ENCODE results near the gene OR1J1. TPM values are rescaled to one million over a fixed set of nuclear protein-coding genes. Genes with fewer than 3 reads are reported as not detected.

The OR1J1 gene
- total and polyA plus RNA-seq, 7 experiments from 2014 or later, result not detected

Other genes starting within 250 kb of the OR1J1 start
- gene LHX6, start 249.0 kb downstream of the OR1J1 start, total RNA-seq, result not detected
- not detected for gene LHX6, start 249.0 kb downstream of the OR1J1 start, polyA plus RNA-seq
- gene RBM18, start 213.1 kb downstream of the OR1J1 start, total RNA-seq, result 10 to 100 TPM; 14.2 to 22.9 (median 15.8) TPM
- 10 to 100 TPM; 18.2 to 26.3 TPM for gene RBM18, start 213.1 kb downstream of the OR1J1 start, polyA plus RNA-seq
- 10 to 100 TPM; 28.1 to 35.8 (median 33.3) TPM for gene MRRF, start 213.0 kb downstream of the OR1J1 start, total RNA-seq
- 10 to 100 TPM; 18.6 to 24.3 TPM for gene MRRF, start 213.0 kb downstream of the OR1J1 start, polyA plus RNA-seq
- 1 to 10 TPM in 2 of 5 experiments, under 1 TPM in 3; 0.41 to 7.0 (median 0.67) TPM for gene PTGS1, start 106.9 kb downstream of the OR1J1 start, total RNA-seq
- under 1 TPM in 1 of 2 donors, not detected in 1; 0.44 TPM for gene PTGS1, start 106.9 kb downstream of the OR1J1 start, polyA plus RNA-seq
- gene OR1J2, start 32.9 kb upstream of the OR1J1 start, total RNA-seq, result under 1 TPM in 2 of 5 experiments, not detected in 3; 0.66 to 0.69 TPM
- not detected for gene OR1J2, start 32.9 kb upstream of the OR1J1 start, polyA plus RNA-seq
- gene OR1J4, start 41.2 kb upstream of the OR1J1 start, total RNA-seq, result under 1 TPM in 1 of 5 experiments, not detected in 4; 0.42 TPM
- gene OR1J4, start 41.2 kb upstream of the OR1J1 start, polyA plus RNA-seq, result not detected
- not detected for gene OR1N1, start 49.4 kb upstream of the OR1J1 start, total RNA-seq
- gene OR1N1, start 49.4 kb upstream of the OR1J1 start, polyA plus RNA-seq, result not detected
- under 1 TPM in 1 of 5 experiments, not detected in 4; 0.85 TPM for gene OR1N2, start 75.2 kb upstream of the OR1J1 start, total RNA-seq
- gene OR1N2, start 75.2 kb upstream of the OR1J1 start, polyA plus RNA-seq, result not detected
- gene OR1L8, start 105.5 kb upstream of the OR1J1 start, total RNA-seq, result under 1 TPM in 1 of 5 experiments, not detected in 4; 0.19 TPM
- not detected for gene OR1L8, start 105.5 kb upstream of the OR1J1 start, polyA plus RNA-seq
- gene OR1Q1, start 136.8 kb upstream of the OR1J1 start, total RNA-seq, result under 1 TPM in 2 of 5 experiments, not detected in 3; 0.42 to 0.69 TPM
- not detected for gene OR1Q1, start 136.8 kb upstream of the OR1J1 start, polyA plus RNA-seq
- gene OR1B1, start 179.7 kb upstream of the OR1J1 start, total RNA-seq, result under 1 TPM in 1 of 5 experiments, not detected in 4; 0.66 TPM
- not detected for gene OR1B1, start 179.7 kb upstream of the OR1J1 start, polyA plus RNA-seq
- gene OR1L1, start 183.8 kb upstream of the OR1J1 start, total RNA-seq, result not detected
- not detected for gene OR1L1, start 183.8 kb upstream of the OR1J1 start, polyA plus RNA-seq
- not detected for gene OR1L3, start 197.2 kb upstream of the OR1J1 start, total RNA-seq
- not detected for gene OR1L3, start 197.2 kb upstream of the OR1J1 start, polyA plus RNA-seq
- gene OR1L4, start 246.1 kb upstream of the OR1J1 start, total RNA-seq, result not detected
- gene OR1L4, start 246.1 kb upstream of the OR1J1 start, polyA plus RNA-seq, result not detected